OCI-LY7 (cell line): Measurements from ENCODE around the gene ALG6.

Experiments
- CTCF ChIP-seq: fragments of 200-600 bp; sonication (generic); conservative IDR thresholded peaks from 2 replicates; pipeline ENCODE4 v1.5.1; 2014; ENCODE audit warnings: mild to moderate bottlenecking, antibody characterized with exemption, low read length, moderate library complexity, mixed read lengths
- EZH2phosphoT487 ChIP-seq: fragments of 200-600 bp; sonication (generic); IDR thresholded peaks from 2 replicates; pipeline ENCODE4 v1.6.1; 2018; ENCODE audit warnings: low read depth, borderline replicate concordance, mild to moderate bottlenecking, mixed run types, antibody characterized with exemption, low read length, moderate library complexity, mixed read lengths

- TF ChIP-seq CTCF, result no peak
- no peak for TF ChIP-seq EZH2phosphoT487
These were observed 566 bp upstream of the ALG6 start for GRCh38 chr1:63366908-63367214.
